ENCODE results near the gene BCL2L2.

The BCL2L2 gene

GRCh38 chr14:23354990-23355389, 48.4 kb downstream of the BCL2L2 start:
- H3K27ac ChIP-seq, result no peak overlapping the region
- H3K4me3 ChIP-seq, result no peak overlapping the region
- H3K36me3 ChIP-seq (ENCODE audit: insufficient read depth, low read length), result peaks cover 18% of the 10 kb centered on the region
- no peak overlapping the region for H3K9ac ChIP-seq (ENCODE audit: insufficient read length)
- H3K9me3 ChIP-seq (ENCODE audit: low read depth, low read length), result no peaks in the 10 kb centered on the region
- TF ChIP-seq FOXP2 (optimal IDR thresholded peaks at IDR 0.05; ENCODE audit: control extremely low read depth, extremely low read length, insufficient read depth), result no peak
- TF ChIP-seq POLR2AphosphoS5 (IDR thresholded peaks at IDR 0.05; ENCODE audit: borderline replicate concordance, low read depth, low read length), result peak; percentile 27; the same call in 1 of the 2 replicates
- no peak for TF ChIP-seq EZH2 (IDR thresholded peaks at IDR 0.05)
- no peak for DNase-seq (ENCODE audit: low read depth, low spot score)

- no peak overlapping the region for H3K9ac ChIP-seq (ENCODE audit: insufficient read length)
- no peak overlapping the region for H3K4me3 ChIP-seq
- DNase-seq (ENCODE audit: low read depth, low spot score), result no peak
- H3K9me3 ChIP-seq (ENCODE audit: low read depth, low read length), result no peaks in the 10 kb centered on the region
- H3K36me3 ChIP-seq (ENCODE audit: insufficient read depth, low read length), result peaks cover 27% of the 10 kb centered on the region
- TF ChIP-seq FOXP2 (optimal IDR thresholded peaks at IDR 0.05; ENCODE audit: control extremely low read depth, extremely low read length, insufficient read depth) (no peak), POLR2AphosphoS5 (IDR thresholded peaks at IDR 0.05; ENCODE audit: borderline replicate concordance, low read depth, low read length) (peak; percentile 35; the same call in 1 of the 2 replicates), EZH2 (IDR thresholded peaks at IDR 0.05) (no peak)
- H3K27ac ChIP-seq, result no peak overlapping the region
These were observed 49.3 kb downstream of the BCL2L2 start for GRCh38 chr14:23355871-23356435.

- no peak for DNase-seq (ENCODE audit: low read depth, low spot score)
These were observed 50.0 kb downstream of the BCL2L2 start for GRCh38 chr14:23356662-23357061.

GRCh38 chr14:23357261-23357660, 50.6 kb downstream of the BCL2L2 start:
- DNase-seq (ENCODE audit: low read depth, low spot score), result no peak
- H3K27ac ChIP-seq, result no peak overlapping the region
- no peak overlapping the region for H3K4me3 ChIP-seq
- no peaks in the 10 kb centered on the region for H3K9me3 ChIP-seq (ENCODE audit: low read depth, low read length)
- peaks cover 37% of the 10 kb centered on the region for H3K36me3 ChIP-seq (ENCODE audit: insufficient read depth, low read length)
- TF ChIP-seq EZH2 (IDR thresholded peaks at IDR 0.05) (no peak), FOXP2 (optimal IDR thresholded peaks at IDR 0.05; ENCODE audit: control extremely low read depth, extremely low read length, insufficient read depth) (no peak), POLR2AphosphoS5 (IDR thresholded peaks at IDR 0.05; ENCODE audit: borderline replicate concordance, low read depth, low read length) (no peak)
- no peak overlapping the region for H3K9ac ChIP-seq (ENCODE audit: insufficient read length)

More at GRCh38 chr14:23356662-23357061, 50.0 kb downstream of the BCL2L2 start:
- Histone ChIP-seq H3K9me3 (ENCODE audit: low read depth, low read length) (no peaks in the 10 kb centered on the region), H3K36me3 (ENCODE audit: insufficient read depth, low read length) (peaks cover 34% of the 10 kb centered on the region), H3K4me3 (no peak overlapping the region), H3K27ac (no peak overlapping the region), H3K9ac (ENCODE audit: insufficient read length) (no peak overlapping the region)
- TF ChIP-seq EZH2 (IDR thresholded peaks at IDR 0.05) (no peak), FOXP2 (optimal IDR thresholded peaks at IDR 0.05; ENCODE audit: control extremely low read depth, extremely low read length, insufficient read depth) (no peak), POLR2AphosphoS5 (IDR thresholded peaks at IDR 0.05; ENCODE audit: borderline replicate concordance, low read depth, low read length) (no peak)

GRCh38 chr14:23358042-23358441, 51.4 kb downstream of the BCL2L2 start:
- DNase-seq (ENCODE audit: low read depth, low spot score), result no peak
- no peak overlapping the region for H3K9ac ChIP-seq (ENCODE audit: insufficient read length)
- no peak for TF ChIP-seq POLR2AphosphoS5 (IDR thresholded peaks at IDR 0.05; ENCODE audit: borderline replicate concordance, low read depth, low read length)
- TF ChIP-seq FOXP2 (optimal IDR thresholded peaks at IDR 0.05; ENCODE audit: control extremely low read depth, extremely low read length, insufficient read depth), result no peak
- TF ChIP-seq EZH2 (IDR thresholded peaks at IDR 0.05), result no peak
- H3K36me3 ChIP-seq (ENCODE audit: insufficient read depth, low read length), result peaks cover 38% of the 10 kb centered on the region
- H3K4me3 ChIP-seq, result no peak overlapping the region
- H3K9me3 ChIP-seq (ENCODE audit: low read depth, low read length), result no peaks in the 10 kb centered on the region
- H3K27ac ChIP-seq, result no peak overlapping the region

GRCh38 chr14:23358553-23359166, 52.0 kb downstream of the BCL2L2 start:
- no peak for DNase-seq (ENCODE audit: low read depth, low spot score)
- Histone ChIP-seq H3K4me3 (no peak overlapping the region), H3K36me3 (ENCODE audit: insufficient read depth, low read length) (peaks cover 44% of the 10 kb centered on the region), H3K9ac (ENCODE audit: insufficient read length) (no peak overlapping the region), H3K27ac (no peak overlapping the region), H3K9me3 (ENCODE audit: low read depth, low read length) (no peaks in the 10 kb centered on the region)
- TF ChIP-seq FOXP2 (optimal IDR thresholded peaks at IDR 0.05; ENCODE audit: control extremely low read depth, extremely low read length, insufficient read depth), result no peak

GRCh38 chr14:23359167-23359626, 52.6 kb downstream of the BCL2L2 start:
- DNase-seq (ENCODE audit: low read depth, low spot score), result no peak
- Histone ChIP-seq H3K27ac (no peak overlapping the region), H3K9me3 (ENCODE audit: low read depth, low read length) (no peaks in the 10 kb centered on the region), H3K36me3 (ENCODE audit: insufficient read depth, low read length) (peaks cover 49% of the 10 kb centered on the region), H3K9ac (ENCODE audit: insufficient read length) (no peak overlapping the region), H3K4me3 (no peak overlapping the region)
- TF ChIP-seq FOXP2 (optimal IDR thresholded peaks at IDR 0.05; ENCODE audit: control extremely low read depth, extremely low read length, insufficient read depth), result no peak
- TF ChIP-seq EZH2 (IDR thresholded peaks at IDR 0.05), result no peak
- 0 out of 2 replicates have a peak, but pooled peaks have one; percentile 9 for TF ChIP-seq POLR2AphosphoS5 (IDR thresholded peaks at IDR 0.05; ENCODE audit: borderline replicate concordance, low read depth, low read length)

GRCh38 chr14:23359722-23360447, 53.3 kb downstream of the BCL2L2 start:
- DNase-seq (ENCODE audit: low read depth, low spot score), result no peak
- H3K36me3 ChIP-seq (ENCODE audit: insufficient read depth, low read length), result peaks cover 49% of the 10 kb centered on the region
- no peak for TF ChIP-seq EZH2 (IDR thresholded peaks at IDR 0.05)
- no peak for TF ChIP-seq POLR2AphosphoS5 (IDR thresholded peaks at IDR 0.05; ENCODE audit: borderline replicate concordance, low read depth, low read length)
- TF ChIP-seq FOXP2 (optimal IDR thresholded peaks at IDR 0.05; ENCODE audit: control extremely low read depth, extremely low read length, insufficient read depth), result no peak

More at GRCh38 chr14:23359722-23360447, 53.3 kb downstream of the BCL2L2 start:
- Histone ChIP-seq H3K9ac (ENCODE audit: insufficient read length) (no peak overlapping the region), H3K4me3 (no peak overlapping the region), H3K27ac (no peak overlapping the region), H3K9me3 (ENCODE audit: low read depth, low read length) (no peaks in the 10 kb centered on the region)
